Measurements from ENCODE around the gene CNST.
A peak's percentile ranks its signal among the peaks of the same experiment; 100 is the strongest.

CNST gene

GRCh38 chr1:246527402-246528088 lies 38.7 kb upstream of the CNST start:
- no peak overlapping the region for H3K9ac ChIP-seq (ENCODE audit: insufficient read length, low read depth)
- H3K27me3 ChIP-seq (ENCODE audit: insufficient read depth, insufficient read length): no peaks in the 10 kb centered on the region
- DNase-seq (ENCODE audit: low read depth, low spot score): no peak
- H3K36me3 ChIP-seq (ENCODE audit: insufficient read depth, insufficient read length, low read length): no peaks in the 10 kb centered on the region
- TF ChIP-seq SUZ12 (IDR thresholded peaks at IDR 0.05; ENCODE audit: extremely low read depth, insufficient read depth, insufficient read length): no peak
- no peak for TF ChIP-seq YY1 (IDR thresholded peaks at IDR 0.05; ENCODE audit: insufficient read depth, insufficient read length)
- no peak for TF ChIP-seq ZNF274 (IDR thresholded peaks at IDR 0.05; ENCODE audit: low read depth, low read length)
- no peaks in the 10 kb centered on the region for H3K4me1 ChIP-seq (ENCODE audit: insufficient read depth, insufficient read length)
- peaks cover 16% of the 10 kb centered on the region for H3K9me3 ChIP-seq (ENCODE audit: insufficient read depth, low read length)
- no peak overlapping the region for H3K4me3 ChIP-seq (ENCODE audit: insufficient read length, low read depth)

- Histone ChIP-seq H3K36me3 (ENCODE audit: insufficient read depth, insufficient read length, low read length) (no peaks in the 10 kb centered on the region), H3K4me1 (ENCODE audit: insufficient read depth, insufficient read length) (no peaks in the 10 kb centered on the region), H3K9me3 (ENCODE audit: insufficient read depth, low read length) (peaks cover 16% of the 10 kb centered on the region), H3K4me3 (ENCODE audit: insufficient read length, low read depth) (no peak overlapping the region), H3K9ac (ENCODE audit: insufficient read length, low read depth) (no peak overlapping the region), H3K27me3 (ENCODE audit: insufficient read depth, insufficient read length) (no peaks in the 10 kb centered on the region)
- TF ChIP-seq YY1 (IDR thresholded peaks at IDR 0.05; ENCODE audit: insufficient read depth, insufficient read length) (no peak), ZNF274 (IDR thresholded peaks at IDR 0.05; ENCODE audit: low read depth, low read length) (no peak), SUZ12 (IDR thresholded peaks at IDR 0.05; ENCODE audit: extremely low read depth, insufficient read depth, insufficient read length) (no peak)
- no peak for DNase-seq (ENCODE audit: low read depth, low spot score)
Measured at GRCh38 chr1:246528933-246529731, 37.1 kb upstream of the CNST start.

GRCh38 chr1:246530482-246530881 lies 35.8 kb upstream of the CNST start:
- no peak for DNase-seq (ENCODE audit: low read depth, low spot score)
- no peak for TF ChIP-seq ZNF274 (IDR thresholded peaks at IDR 0.05; ENCODE audit: low read depth, low read length)
- TF ChIP-seq YY1 (IDR thresholded peaks at IDR 0.05; ENCODE audit: insufficient read depth, insufficient read length): no peak
- TF ChIP-seq SUZ12 (IDR thresholded peaks at IDR 0.05; ENCODE audit: extremely low read depth, insufficient read depth, insufficient read length): no peak
- no peak overlapping the region for H3K4me3 ChIP-seq (ENCODE audit: insufficient read length, low read depth)
- H3K9ac ChIP-seq (ENCODE audit: insufficient read length, low read depth): no peak overlapping the region
- H3K9me3 ChIP-seq (ENCODE audit: insufficient read depth, low read length): peaks cover 16% of the 10 kb centered on the region
- H3K27me3 ChIP-seq (ENCODE audit: insufficient read depth, insufficient read length): no peaks in the 10 kb centered on the region
- H3K36me3 ChIP-seq (ENCODE audit: insufficient read depth, insufficient read length, low read length): no peaks in the 10 kb centered on the region
- H3K4me1 ChIP-seq (ENCODE audit: insufficient read depth, insufficient read length): no peaks in the 10 kb centered on the region

- Histone ChIP-seq H3K4me3 (ENCODE audit: insufficient read length, low read depth) (no peak overlapping the region), H3K4me1 (ENCODE audit: insufficient read depth, insufficient read length) (no peaks in the 10 kb centered on the region), H3K9ac (ENCODE audit: insufficient read length, low read depth) (no peak overlapping the region), H3K36me3 (ENCODE audit: insufficient read depth, insufficient read length, low read length) (no peaks in the 10 kb centered on the region), H3K27me3 (ENCODE audit: insufficient read depth, insufficient read length) (no peaks in the 10 kb centered on the region), H3K9me3 (ENCODE audit: insufficient read depth, low read length) (peaks cover 16% of the 10 kb centered on the region)
- DNase-seq (ENCODE audit: low read depth, low spot score): no peak
- TF ChIP-seq YY1 (IDR thresholded peaks at IDR 0.05; ENCODE audit: insufficient read depth, insufficient read length) (no peak), ZNF274 (IDR thresholded peaks at IDR 0.05; ENCODE audit: low read depth, low read length) (no peak), SUZ12 (IDR thresholded peaks at IDR 0.05; ENCODE audit: extremely low read depth, insufficient read depth, insufficient read length) (no peak)
Measured at GRCh38 chr1:246532519-246532918, 33.7 kb upstream of the CNST start.

GRCh38 chr1:246533371-246533905 lies 32.8 kb upstream of the CNST start:
- peak; percentile 5 for DNase-seq (ENCODE audit: low read depth, low spot score)
- TF ChIP-seq ZNF274 (IDR thresholded peaks at IDR 0.05; ENCODE audit: low read depth, low read length): no peak
- TF ChIP-seq SUZ12 (IDR thresholded peaks at IDR 0.05; ENCODE audit: extremely low read depth, insufficient read depth, insufficient read length): no peak
- TF ChIP-seq YY1 (IDR thresholded peaks at IDR 0.05; ENCODE audit: insufficient read depth, insufficient read length): no peak
- Histone ChIP-seq H3K4me1 (ENCODE audit: insufficient read depth, insufficient read length) (no peaks in the 10 kb centered on the region), H3K9ac (ENCODE audit: insufficient read length, low read depth) (no peak overlapping the region), H3K27me3 (ENCODE audit: insufficient read depth, insufficient read length) (no peaks in the 10 kb centered on the region), H3K4me3 (ENCODE audit: insufficient read length, low read depth) (no peak overlapping the region), H3K36me3 (ENCODE audit: insufficient read depth, insufficient read length, low read length) (no peaks in the 10 kb centered on the region), H3K9me3 (ENCODE audit: insufficient read depth, low read length) (peaks cover 16% of the 10 kb centered on the region)

- no peak overlapping the region for H3K9ac ChIP-seq (ENCODE audit: insufficient read length, low read depth)
- H3K4me3 ChIP-seq (ENCODE audit: insufficient read length, low read depth): no peak overlapping the region
- H3K36me3 ChIP-seq (ENCODE audit: insufficient read depth, insufficient read length, low read length): no peaks in the 10 kb centered on the region
- no peak for DNase-seq (ENCODE audit: low read depth, low spot score)
- H3K27me3 ChIP-seq (ENCODE audit: insufficient read depth, insufficient read length): no peaks in the 10 kb centered on the region
- H3K4me1 ChIP-seq (ENCODE audit: insufficient read depth, insufficient read length): no peaks in the 10 kb centered on the region
- TF ChIP-seq YY1 (IDR thresholded peaks at IDR 0.05; ENCODE audit: insufficient read depth, insufficient read length) (no peak), SUZ12 (IDR thresholded peaks at IDR 0.05; ENCODE audit: extremely low read depth, insufficient read depth, insufficient read length) (no peak), ZNF274 (IDR thresholded peaks at IDR 0.05; ENCODE audit: low read depth, low read length) (no peak)
- peaks cover 16% of the 10 kb centered on the region for H3K9me3 ChIP-seq (ENCODE audit: insufficient read depth, low read length)
Measured at GRCh38 chr1:246534114-246534513, 32.1 kb upstream of the CNST start.

- TF ChIP-seq YY1 (IDR thresholded peaks at IDR 0.05; ENCODE audit: insufficient read depth, insufficient read length): no peak
- no peak for TF ChIP-seq SUZ12 (IDR thresholded peaks at IDR 0.05; ENCODE audit: extremely low read depth, insufficient read depth, insufficient read length)
- no peak for TF ChIP-seq ZNF274 (IDR thresholded peaks at IDR 0.05; ENCODE audit: low read depth, low read length)
- peaks cover 27% of the 10 kb centered on the region for H3K36me3 ChIP-seq (ENCODE audit: insufficient read depth, insufficient read length, low read length)
- no peak overlapping the region for H3K4me3 ChIP-seq (ENCODE audit: insufficient read length, low read depth)
- H3K9me3 ChIP-seq (ENCODE audit: insufficient read depth, low read length): no peaks in the 10 kb centered on the region
- no peak overlapping the region for H3K9ac ChIP-seq (ENCODE audit: insufficient read length, low read depth)
- H3K27me3 ChIP-seq (ENCODE audit: insufficient read depth, insufficient read length): no peaks in the 10 kb centered on the region
- no peak for DNase-seq (ENCODE audit: low read depth, low spot score)
- no peaks in the 10 kb centered on the region for H3K4me1 ChIP-seq (ENCODE audit: insufficient read depth, insufficient read length)
Measured at GRCh38 chr1:246537441-246537840, 28.8 kb upstream of the CNST start.

All from NT2/D1 (cell line).